HG03139 (cell line): ENCODE measurements around the gene GPR156.
"Not testable (repeated sequence)": the region's sequence is repeated elsewhere in the genome, so short reads cannot be mapped to it uniquely, and the experiment has no call there.

Experiments
- ATAC-seq: cut with Tn5 transposase; IDR thresholded peaks from one replicate; pipeline ENCODE4 v1.9.1; 2021; ENCODE audit not compliant: unreplicated experiment

GPR156 gene

DNA sequence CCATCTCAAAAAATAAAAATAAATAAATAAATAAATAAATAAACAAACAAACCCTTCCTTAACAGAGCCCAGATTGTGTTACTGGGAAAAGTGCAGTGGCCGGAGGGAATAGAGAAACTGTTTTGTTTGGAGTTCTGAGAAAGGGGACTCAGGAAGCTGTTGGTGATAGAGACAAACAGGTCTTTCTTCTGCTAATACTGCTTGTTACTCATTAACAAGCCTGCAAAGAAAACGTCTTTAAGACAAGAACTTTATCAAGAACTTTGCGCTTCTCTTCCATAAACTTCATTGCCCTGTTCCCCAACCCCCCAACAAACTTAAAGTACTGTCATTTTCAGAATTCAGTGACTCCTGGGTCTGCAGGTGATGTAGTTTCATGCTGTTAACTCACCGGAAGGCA is 122.0 kb downstream of the GPR156 start:
- no peak for ATAC-seq

DNA sequence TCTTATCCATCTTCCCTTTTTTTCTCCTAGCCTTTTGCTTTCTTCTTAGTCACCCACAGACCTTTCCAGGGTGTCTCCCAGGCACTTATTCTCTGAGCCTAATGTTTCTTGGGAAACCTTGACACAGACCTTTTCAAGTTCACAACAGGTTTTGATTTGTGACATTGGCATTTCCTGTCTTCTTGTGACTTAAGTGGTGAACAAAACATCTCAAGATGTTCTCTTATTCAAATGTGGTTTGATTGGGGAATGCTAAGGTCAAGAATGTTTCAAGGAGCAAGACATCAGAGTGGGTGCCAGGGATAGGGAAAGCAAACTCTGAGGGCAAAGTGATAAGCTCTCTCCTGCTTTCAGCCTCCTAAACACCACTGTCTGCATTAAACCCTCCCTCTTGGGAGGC is 122.6 kb downstream of the GPR156 start:
- ATAC-seq = no peak

DNA sequence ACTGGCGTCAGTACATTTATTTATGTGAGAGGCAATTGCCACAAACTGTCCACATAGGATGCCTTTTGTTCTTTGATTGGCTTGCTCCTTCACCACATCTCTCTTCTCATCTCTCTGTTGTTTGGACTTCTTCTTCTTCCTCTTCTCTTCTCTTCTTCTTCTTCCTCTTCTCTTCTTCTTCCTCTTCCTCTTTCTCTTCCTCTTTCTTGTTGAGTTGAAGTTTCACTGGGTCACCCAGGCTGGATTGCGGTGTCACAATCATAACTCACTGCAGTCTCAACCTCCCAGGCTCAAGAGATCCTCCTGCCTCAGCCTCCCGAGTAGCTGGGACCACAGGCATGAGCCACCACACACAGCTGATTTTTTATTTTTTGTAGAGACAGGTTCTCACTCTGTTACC is 123.1 kb downstream of the GPR156 start:
- no peak for ATAC-seq

DNA sequence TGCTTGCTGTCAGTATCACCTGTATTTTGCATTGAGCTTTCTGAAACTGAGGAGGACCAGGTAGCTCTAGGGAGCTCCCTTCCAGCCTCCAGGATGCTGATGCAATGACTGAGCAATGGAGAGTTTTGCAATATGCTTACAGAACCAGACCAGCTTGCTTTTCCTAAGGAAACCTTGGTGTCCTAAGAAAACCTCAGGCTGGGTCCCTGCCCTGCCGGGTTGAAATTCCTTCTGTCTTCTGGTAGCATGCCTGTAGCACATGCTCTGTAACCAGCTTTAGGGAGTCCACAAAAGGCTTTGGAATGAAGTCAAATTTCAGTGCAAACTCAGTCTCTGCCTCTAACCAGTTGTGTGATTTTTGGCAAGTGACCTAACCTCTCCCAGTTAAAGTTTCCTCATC is 125.0 kb downstream of the GPR156 start:
- no peak for ATAC-seq

DNA sequence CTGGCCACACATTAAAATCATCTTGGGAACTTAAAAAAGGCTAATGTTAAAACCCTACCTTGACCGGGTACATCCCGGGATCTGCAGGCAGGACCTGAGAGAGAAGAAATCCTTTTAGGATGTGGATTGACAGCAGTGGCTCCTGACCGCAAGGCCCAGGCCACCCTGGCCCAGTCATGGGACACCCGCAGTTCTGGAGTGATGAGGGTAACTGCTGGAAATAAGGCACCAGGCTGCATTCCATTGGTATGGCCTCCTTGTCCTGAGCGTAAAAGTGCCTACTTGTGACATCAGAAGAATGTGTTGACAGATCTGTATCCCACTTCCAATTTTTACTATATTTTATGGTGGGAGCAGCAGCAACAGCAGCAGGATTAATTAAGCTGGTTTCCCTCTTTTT is 127.3 kb downstream of the GPR156 start:
- ATAC-seq = no peak

DNA sequence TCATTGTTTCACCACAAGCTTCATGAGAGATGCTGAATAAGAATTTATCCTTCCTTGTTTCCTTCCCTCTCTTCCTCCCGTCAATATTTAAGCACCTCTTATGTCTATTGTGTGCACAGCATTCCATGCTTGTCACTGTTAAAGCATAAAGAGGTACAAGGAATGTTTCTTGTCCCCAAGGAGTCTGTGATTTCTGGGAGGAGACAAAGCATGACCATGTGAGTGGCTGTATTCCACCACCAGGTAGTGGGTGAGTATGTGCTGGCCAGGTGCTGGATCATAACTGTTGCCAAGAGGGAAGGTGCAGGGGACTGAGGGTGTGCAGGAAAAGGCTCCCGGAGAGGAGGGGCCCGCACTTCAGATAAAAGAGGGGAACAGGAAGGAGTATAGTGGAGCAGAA is 127.9 kb downstream of the GPR156 start:
- no peak for ATAC-seq

DNA sequence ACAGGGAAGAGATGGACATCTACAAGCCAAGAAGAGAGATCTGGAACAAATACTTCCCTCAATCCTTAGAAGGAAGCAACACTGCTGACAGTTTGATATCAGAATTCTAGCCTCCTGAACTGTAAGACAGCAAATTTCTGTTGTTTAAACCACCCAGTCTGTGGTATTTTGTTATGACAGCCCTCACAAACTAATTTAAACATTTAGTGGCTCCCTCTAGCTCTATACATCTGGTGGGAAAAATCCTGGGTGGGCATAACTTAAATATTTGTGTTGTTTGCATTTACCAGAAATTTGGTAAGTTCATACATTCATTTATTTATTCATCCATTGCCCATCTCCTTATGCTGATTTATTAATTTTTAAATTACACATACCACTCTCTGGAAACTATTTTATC is 128.3 kb downstream of the GPR156 start:
- no peak for ATAC-seq

DNA sequence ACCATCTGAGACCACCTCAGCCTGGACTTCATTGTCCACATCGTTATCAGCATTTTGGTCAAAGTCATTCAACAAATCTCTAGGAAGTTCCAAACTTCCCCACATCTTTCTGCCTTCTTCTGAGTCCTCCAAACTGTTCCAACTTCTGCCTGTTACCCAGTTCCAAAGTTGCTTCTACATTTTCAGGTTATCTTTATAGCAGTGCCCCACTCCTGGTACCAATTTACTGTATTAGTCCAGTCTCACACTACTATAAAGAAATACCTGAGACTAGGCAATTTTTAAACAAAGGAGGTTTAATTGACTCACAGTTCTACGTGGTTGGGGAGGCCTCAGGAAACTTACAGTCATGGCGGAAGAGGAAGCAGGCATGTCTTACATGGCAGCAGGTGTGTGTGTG is 129.3 kb downstream of the GPR156 start:
- not testable (repeated sequence) for ATAC-seq

DNA sequence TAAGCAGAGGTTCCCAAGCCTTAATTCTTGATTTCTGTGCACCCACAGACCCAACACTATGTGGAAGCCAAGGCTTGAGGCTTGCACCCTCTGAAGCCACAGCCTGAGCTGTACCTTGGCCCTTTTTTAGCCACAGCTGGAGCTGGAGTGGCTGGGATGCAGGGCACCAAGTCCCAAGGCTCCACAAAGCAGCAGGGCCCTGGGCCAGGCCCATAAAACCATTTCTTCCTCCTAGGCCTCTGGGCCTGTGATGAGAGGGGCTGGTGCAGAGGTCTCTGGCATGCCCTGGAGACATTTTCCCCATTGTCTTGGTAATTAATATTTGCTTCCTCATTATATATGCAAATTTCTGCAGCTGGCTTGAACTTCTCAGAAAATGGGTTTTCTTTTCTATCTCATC is 129.9 kb downstream of the GPR156 start:
- no peak for ATAC-seq

DNA sequence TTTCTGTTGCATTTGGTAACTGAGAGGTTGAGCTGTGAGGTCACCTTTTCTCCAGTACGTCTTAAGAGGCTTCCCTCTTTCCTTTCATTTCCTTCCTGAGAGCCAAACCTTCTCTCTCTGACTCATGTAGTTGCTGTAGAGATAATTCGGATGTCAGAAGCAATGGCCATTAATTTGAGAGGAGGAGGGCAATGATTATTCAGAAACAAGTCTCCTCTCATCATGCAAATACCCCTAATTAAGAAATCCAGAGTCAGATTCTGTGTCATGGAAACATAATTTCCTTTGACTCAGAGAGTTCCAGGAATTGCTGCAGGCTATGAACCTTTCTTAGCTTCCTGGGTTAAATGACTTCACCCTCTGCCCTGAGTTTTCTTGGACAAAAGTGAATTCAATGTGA is 131.7 kb downstream of the GPR156 start:
- ATAC-seq = no peak

DNA sequence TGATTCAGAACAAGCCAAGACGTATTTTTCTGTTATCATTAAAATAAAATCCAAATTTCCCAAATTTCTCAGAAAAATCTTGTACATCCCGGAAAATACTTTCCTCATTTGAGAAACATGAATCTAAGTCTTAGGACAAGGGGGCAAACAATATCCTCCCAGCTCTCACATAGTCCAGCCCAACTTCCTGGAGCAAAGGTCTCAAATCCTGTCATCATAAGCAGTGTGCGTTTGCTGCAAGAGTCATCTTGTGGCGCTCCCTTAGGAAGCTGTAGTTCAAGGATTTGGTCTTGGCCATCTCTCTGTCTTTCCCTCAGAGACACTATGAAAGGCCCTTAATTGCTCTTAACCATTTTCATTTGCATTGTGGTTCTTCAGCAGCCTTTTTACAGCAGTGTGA is 133.2 kb downstream of the GPR156 start:
- ATAC-seq = no peak

DNA sequence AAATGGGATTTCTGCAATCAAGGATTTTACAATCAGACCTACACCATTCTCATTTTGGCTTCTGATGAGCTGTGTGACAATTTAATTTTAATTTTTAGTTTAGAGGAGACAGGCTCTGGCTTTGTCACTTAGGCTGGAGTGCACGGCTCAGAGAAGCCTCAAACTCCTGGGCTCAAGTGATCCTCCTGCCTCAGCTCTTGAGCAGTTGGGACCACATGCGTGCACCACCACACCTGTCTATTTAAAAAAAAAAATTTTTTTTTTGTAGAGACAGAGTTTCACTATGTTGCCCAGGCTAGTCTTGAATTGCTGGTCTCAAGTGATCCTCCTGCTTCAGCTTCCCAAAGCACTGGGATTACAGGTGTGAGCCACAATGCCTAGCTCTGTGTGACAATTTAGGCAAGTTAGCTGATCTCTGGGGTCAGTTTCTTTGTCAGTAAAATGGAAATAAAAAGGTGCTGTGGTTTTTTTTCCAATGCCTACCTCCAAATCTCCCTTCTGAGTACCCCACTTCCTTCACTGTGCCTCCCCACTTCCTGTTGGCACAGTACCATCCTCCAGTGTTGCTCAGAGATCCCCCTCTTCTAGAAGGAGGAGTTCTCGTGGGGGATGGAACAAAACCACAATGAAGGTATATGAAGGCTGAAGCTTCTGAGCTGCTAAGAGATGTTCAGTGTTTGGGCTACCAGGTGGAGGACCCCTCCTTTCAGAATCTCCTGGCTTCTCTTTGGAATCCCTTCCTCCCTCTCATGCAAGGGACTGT is 136.7 kb downstream of the GPR156 start:
- no peak for ATAC-seq

DNA sequence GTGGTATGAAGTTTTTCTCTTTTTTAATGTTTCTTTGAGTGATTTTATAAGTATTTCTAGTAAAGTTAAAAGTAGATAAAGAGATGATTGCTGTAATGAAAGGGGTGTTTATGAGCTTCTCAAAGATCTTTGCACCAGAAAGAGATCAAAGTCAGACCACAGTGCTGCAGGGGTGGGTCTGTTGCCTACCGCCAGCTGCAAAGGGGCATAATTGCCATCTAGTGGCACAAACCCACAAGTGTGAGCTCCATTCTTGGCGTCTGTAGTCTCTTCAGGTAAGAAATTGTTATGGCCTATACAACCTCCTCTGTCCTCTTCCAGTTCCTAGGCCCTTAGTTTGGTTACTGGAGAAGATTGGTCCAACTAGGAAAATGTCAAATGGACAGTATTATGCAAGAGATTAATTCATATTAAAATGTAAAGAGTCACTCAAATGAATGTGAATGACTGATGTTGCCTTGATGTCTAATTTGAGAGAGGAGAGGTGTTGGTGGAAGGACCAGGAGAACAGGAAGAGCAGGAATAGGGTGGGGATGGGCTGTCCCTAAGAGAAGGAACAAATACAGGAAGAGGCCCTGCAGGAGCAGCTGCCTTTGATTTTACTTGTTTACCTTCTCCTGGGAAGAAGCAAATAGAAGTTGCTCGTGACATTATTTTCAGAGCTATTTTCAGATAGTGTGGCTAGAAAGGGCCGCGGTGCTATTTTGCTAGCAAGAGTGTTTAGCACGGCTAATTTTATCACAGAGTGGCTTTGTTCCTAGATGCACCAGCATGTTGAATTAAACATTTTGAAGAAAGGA is 137.8 kb downstream of the GPR156 start:
- ATAC-seq = no peak

DNA sequence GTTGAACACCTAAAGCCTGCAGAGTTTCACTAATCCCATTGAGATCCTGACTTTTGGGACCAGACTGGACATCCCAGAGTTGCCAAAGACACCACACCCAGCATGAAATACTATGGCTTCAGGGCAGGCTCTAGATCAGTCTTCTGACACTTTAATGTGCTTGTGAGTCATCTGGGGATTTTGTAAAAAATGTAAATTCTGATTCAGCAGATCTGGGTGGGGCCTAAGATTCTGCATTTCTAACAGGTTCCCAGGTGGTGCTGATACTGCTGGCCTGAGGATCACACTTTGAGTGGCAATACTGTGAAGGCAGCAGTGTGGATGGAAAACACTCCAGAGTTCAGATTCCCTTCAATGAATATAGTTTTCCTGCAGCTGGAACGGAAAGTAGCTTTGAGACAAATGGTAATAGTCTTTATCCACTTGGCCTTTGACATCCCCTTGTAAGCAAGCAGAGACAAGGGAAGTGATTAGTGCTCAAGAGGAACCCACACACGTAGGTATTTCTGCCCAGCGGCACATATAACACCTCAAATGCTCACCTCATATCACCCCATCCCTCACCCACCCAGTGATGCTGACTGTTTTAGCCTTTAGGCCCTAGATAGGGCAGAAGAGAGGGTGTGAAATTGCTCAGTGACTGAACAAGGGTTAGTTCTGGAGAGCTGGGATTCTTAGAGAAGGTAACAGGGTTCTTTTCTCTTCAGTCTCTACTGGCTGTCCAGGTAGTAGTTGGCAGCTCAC is 139.3 kb downstream of the GPR156 start:
- ATAC-seq = no peak

DNA sequence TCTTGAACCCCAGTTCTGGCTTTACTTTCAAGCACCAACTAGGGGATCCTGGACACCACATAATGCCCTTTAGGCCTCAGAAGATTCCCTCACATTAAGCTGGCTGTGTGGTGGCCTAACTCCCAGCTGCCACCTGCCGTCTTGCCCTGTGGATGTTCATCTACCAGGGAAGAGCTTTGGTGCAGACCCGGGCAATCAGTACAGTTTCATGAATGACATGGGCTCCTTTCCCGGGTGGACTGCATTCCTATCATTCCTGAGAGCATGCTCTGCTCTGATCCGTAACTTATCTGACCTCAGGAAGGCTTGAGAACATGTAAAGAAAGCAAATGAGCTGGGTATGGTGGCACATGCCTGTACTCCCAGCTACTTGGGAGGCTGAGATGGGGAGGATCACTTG is 140.8 kb downstream of the GPR156 start:
- ATAC-seq = no peak

DNA sequence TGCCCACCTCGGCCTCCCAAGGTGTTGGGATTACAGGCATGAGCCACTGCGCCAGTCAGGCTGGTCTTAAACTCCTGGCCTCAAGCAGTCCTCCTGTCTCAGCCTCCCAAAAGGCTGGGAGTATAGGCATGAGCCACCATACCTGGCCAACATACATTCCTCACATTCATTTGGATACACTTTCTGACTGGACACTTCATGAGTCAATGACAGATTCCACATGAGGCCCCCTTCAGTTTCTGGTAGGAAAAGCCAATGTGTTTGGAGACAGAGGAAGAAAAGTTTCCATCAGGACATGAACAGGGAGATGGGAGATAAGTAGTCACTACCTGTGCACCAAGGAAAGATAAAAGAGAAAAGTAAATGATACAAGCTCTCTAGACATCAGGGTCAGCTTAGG is 141.3 kb downstream of the GPR156 start:
- no peak for ATAC-seq

DNA sequence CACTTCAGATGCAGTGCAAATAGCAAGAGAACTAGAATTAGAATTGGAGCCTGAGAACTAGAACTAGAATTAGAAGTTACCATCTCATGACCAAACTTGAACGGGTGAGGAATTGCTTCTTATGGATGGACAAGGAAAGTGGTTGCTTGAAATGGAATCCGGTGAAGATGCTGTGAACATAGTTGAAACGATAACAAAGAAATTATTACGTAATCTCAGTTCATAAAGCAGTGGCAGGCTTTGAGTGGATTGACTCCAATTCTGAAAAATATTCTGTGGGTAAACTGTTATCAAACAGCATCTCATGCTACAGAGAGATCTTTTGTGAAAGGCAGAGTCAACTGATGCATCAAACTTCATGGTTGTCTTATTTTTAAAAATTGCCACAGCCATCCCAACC is 142.8 kb downstream of the GPR156 start:
- ATAC-seq = no peak

DNA sequence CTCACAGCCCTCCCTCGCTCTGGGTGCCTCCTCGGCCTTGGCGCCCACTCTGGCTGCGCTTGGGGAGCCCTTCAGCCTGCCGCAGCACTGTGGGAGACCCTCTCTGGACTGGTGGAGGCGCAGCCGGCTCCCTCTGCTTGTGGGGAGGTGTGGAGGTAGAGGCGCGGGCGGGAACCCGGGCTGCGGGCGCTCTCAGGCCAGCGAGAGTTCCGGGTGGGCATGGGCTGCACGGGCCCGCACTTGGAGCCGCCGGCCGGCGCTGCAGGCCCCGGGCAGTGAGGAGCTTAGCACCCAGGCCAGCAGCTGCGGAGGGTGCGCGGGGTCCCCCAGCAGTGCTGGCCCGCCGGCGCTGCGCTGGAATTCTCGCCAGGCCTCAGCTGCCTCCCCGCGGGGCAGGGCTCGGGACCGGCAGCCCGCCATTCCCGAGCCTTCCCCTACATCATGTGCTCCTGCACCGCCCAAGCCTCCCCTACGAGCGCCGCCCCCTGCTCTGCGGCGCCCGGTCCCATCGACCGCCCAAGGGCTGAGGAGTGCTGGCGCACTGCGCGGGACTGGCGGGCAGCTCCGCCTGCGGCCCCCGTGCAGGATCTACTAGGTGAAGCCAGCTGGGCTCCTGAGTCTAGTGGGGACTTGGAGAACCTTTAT is 144.8 kb downstream of the GPR156 start:
- no peak for ATAC-seq

DNA sequence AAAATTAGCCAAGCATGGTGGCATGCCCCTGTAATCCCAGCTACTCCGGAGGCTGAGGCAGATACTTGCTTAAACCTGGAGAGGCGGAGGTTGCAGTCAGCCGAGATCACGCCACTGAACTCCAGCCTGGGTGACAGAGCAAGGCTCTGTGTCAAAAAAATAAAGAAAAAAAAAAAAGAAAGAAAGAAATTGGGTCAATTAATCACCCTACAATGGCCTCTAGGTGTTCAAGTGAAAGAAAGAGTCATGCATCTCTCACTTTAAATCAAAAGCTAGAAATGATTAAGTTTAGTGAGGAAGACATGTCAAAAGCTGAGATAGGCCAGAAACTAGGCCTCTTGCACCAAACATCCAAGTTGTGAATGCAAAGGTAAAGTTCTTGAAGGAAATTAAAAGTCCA is 145.9 kb downstream of the GPR156 start:
- no peak for ATAC-seq

DNA sequence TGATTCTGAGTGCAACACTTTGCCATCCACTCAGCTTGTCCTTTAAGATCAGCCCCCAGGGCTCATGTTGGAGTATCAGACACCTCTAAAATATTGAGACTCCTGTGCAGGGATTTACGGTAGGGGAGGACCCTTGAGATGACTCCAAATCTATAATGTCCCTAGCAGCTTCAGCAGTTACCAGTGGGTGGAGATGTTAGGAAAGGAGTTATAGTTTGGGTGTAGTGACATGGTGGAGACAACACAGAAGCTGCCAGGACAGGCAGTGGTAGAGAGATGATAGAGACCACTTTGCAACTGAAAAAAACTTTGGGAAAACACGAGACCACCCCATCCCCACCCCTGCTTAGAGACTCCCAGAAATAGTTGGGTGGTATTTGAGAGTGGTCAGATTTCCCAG is 147.5 kb downstream of the GPR156 start:
- ATAC-seq = no peak

DNA sequence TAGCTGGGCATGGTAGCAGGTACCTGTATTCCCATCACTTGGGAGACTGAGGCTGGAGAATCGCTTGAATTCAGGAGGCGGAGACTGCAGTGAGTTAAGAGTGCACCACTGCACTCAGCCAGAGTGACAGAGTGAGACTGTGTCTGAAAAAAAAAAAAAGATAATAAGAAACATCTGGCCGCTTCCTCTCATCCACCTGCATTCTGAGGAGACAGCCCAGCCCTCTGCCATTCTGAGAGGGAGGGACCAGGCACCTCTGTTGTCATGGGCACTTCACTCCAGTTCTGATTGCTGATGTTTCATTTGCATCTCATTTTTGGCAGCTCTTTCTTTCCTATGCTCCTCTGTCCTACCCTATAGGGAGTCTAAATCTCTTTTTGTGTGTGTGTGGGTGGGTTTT is 154.4 kb downstream of the GPR156 start:
- no peak for ATAC-seq
